Stimulated activated CD4-positive, alpha-beta T cell treated with anti-CD3 and anti-CD28 coated beads, Interleukin-12 subunit alpha, Interleukin-12 subunit beta, amount 100 ng/mL, for 48 hours (primary cell): Measurements from ENCODE around the gene MSH2.

Source experiments
- DNase-seq, 3 donors: peaks; one replicate each; pipeline ENCODE4 v3.0.0-alpha.2; 2020; ENCODE audit warnings: low read depth in 2 of 3, low spot score in 1 of 3

MSH2 gene

GRCh38 chr2:47504174-47504810 is 101.3 kb downstream of the MSH2 start:
- no peak for DNase-seq

GRCh38 chr2:47506024-47506423 is 103.1 kb downstream of the MSH2 start:
- no peak for DNase-seq

GRCh38 chr2:47506436-47506835 is 103.5 kb downstream of the MSH2 start:
- DNase-seq = no peak

- no peak for DNase-seq
These were observed 105.1 kb downstream of the MSH2 start for GRCh38 chr2:47508080-47508479.

GRCh38 chr2:47508641-47509040 is 105.7 kb downstream of the MSH2 start:
- DNase-seq = no peak

- DNase-seq = no peak
These were observed 106.3 kb downstream of the MSH2 start for GRCh38 chr2:47509250-47509649.

GRCh38 chr2:47509821-47510385 is 106.9 kb downstream of the MSH2 start:
- no peak for DNase-seq

- DNase-seq = no peak
These were observed 107.8 kb downstream of the MSH2 start for GRCh38 chr2:47510745-47511144.

- no peak for DNase-seq
These were observed 109.7 kb downstream of the MSH2 start for GRCh38 chr2:47512581-47513083.

GRCh38 chr2:47513981-47514520 is 111.1 kb downstream of the MSH2 start:
- no peak for DNase-seq

- DNase-seq = no peak
These were observed 113.6 kb downstream of the MSH2 start for GRCh38 chr2:47516360-47517104.

- DNase-seq = no peak
These were observed 115.7 kb downstream of the MSH2 start for GRCh38 chr2:47518497-47519146.

GRCh38 chr2:47519147-47519537 is 116.2 kb downstream of the MSH2 start:
- no peak for DNase-seq

GRCh38 chr2:47519604-47520301 is 116.8 kb downstream of the MSH2 start:
- DNase-seq = no peak

GRCh38 chr2:47520302-47520630 is 117.3 kb downstream of the MSH2 start:
- no peak for DNase-seq

- peak; percentile 57 to 64 (median 64) for DNase-seq
These were observed 118.1 kb downstream of the MSH2 start for GRCh38 chr2:47520825-47521665.

GRCh38 chr2:47521666-47522285 is 118.8 kb downstream of the MSH2 start:
- no peak for DNase-seq

GRCh38 chr2:47525167-47525566 is 122.2 kb downstream of the MSH2 start:
- no peak for DNase-seq

- DNase-seq = no peak
These were observed 125.5 kb downstream of the MSH2 start for GRCh38 chr2:47528455-47528854.

GRCh38 chr2:47528874-47529273 is 125.9 kb downstream of the MSH2 start:
- DNase-seq = no peak
